ENCODE data around the gene GNMT.

The GNMT gene

GRCh38 chr6:42960243-42961019 is at the start of gene GNMT:
GNMT (plus strand) TSS chr6:42960754; CDS start chr6:42960768, 14 bp downstream.
- TF ChIP-seq YY1 (IDR thresholded peaks at IDR 0.05; ENCODE audit: low read depth): peak; percentile 34; the same call in 1 of the 2 replicates
- TF ChIP-seq TCF12 (IDR thresholded peaks at IDR 0.05; ENCODE audit: low read depth): peak; percentile 50; the same call in 1 of the 2 replicates
- no peak for TF ChIP-seq USF1 (IDR thresholded peaks at IDR 0.05)
- 0 out of 2 replicates have a peak, but pooled peaks have one; percentile 11 for TF ChIP-seq EGR1 (IDR thresholded peaks at IDR 0.05)
- 0 out of 2 replicates have a peak, but pooled peaks have one; percentile 10 for TF ChIP-seq TAF1 (IDR thresholded peaks at IDR 0.05; ENCODE audit: low read depth)
- TF ChIP-seq EP300 (IDR thresholded peaks at IDR 0.05; ENCODE audit: borderline replicate concordance): no peak
- peak; percentile 79 for TF ChIP-seq MAX (IDR thresholded peaks at IDR 0.05)
- TF ChIP-seq FOXM1 (IDR thresholded peaks at IDR 0.05; ENCODE audit: borderline replicate concordance, low read depth): no peak
- no peak for TF ChIP-seq CREB1 (IDR thresholded peaks at IDR 0.05; ENCODE audit: low read depth)
- no peak; the same call in 1 of the 2 replicates for TF ChIP-seq NFIC (IDR thresholded peaks at IDR 0.05)
- TF ChIP-seq RAD21 (IDR thresholded peaks at IDR 0.05; ENCODE audit: low read depth): no peak
- TF ChIP-seq REST (IDR thresholded peaks at IDR 0.05; ENCODE audit: low read depth): peak; percentile 41; the same call in 1 of the 2 replicates
- peak; percentile 26; the same call in 1 of the 2 replicates for TF ChIP-seq TEAD4 (IDR thresholded peaks at IDR 0.05)
- peak; percentile 39; the same call in 1 of the 2 replicates for TF ChIP-seq ZBTB7A (IDR thresholded peaks at IDR 0.05; ENCODE audit: low read depth)
- no peak for TF ChIP-seq CEBPB (IDR thresholded peaks at IDR 0.05)

GRCh38 chr6:42911171-42912021 is 49.2 kb upstream of the GNMT start:
- TF ChIP-seq EP300 (IDR thresholded peaks at IDR 0.05; ENCODE audit: borderline replicate concordance): no peak
- TF ChIP-seq REST (IDR thresholded peaks at IDR 0.05; ENCODE audit: low read depth): no peak
- no peak for TF ChIP-seq MAX (IDR thresholded peaks at IDR 0.05)
- TF ChIP-seq YY1 (IDR thresholded peaks at IDR 0.05; ENCODE audit: low read depth): no peak
- TF ChIP-seq NFIC (IDR thresholded peaks at IDR 0.05): no peak
- no peak for TF ChIP-seq EGR1 (IDR thresholded peaks at IDR 0.05)
- no peak for TF ChIP-seq USF1 (IDR thresholded peaks at IDR 0.05)
- TF ChIP-seq TEAD4 (IDR thresholded peaks at IDR 0.05): no peak
- no peak for TF ChIP-seq ZBTB7A (IDR thresholded peaks at IDR 0.05; ENCODE audit: low read depth)
- TF ChIP-seq CREB1 (IDR thresholded peaks at IDR 0.05; ENCODE audit: low read depth): no peak
- no peak for TF ChIP-seq FOXM1 (IDR thresholded peaks at IDR 0.05; ENCODE audit: borderline replicate concordance, low read depth)
- TF ChIP-seq TAF1 (IDR thresholded peaks at IDR 0.05; ENCODE audit: low read depth): no peak
- no peak for TF ChIP-seq TCF12 (IDR thresholded peaks at IDR 0.05; ENCODE audit: low read depth)
- no peak for TF ChIP-seq RAD21 (IDR thresholded peaks at IDR 0.05; ENCODE audit: low read depth)
- no peak for TF ChIP-seq CEBPB (IDR thresholded peaks at IDR 0.05)

GRCh38 chr6:42914546-42914945 is 46.0 kb upstream of the GNMT start:
- TF ChIP-seq REST (IDR thresholded peaks at IDR 0.05; ENCODE audit: low read depth): no peak
- TF ChIP-seq CEBPB (IDR thresholded peaks at IDR 0.05): no peak
- TF ChIP-seq EGR1 (IDR thresholded peaks at IDR 0.05): no peak
- no peak for TF ChIP-seq FOXM1 (IDR thresholded peaks at IDR 0.05; ENCODE audit: borderline replicate concordance, low read depth)
- TF ChIP-seq TEAD4 (IDR thresholded peaks at IDR 0.05): no peak
- no peak for TF ChIP-seq ZBTB7A (IDR thresholded peaks at IDR 0.05; ENCODE audit: low read depth)
- TF ChIP-seq NFIC (IDR thresholded peaks at IDR 0.05): no peak
- TF ChIP-seq TAF1 (IDR thresholded peaks at IDR 0.05; ENCODE audit: low read depth): no peak
- TF ChIP-seq EP300 (IDR thresholded peaks at IDR 0.05; ENCODE audit: borderline replicate concordance): no peak
- TF ChIP-seq MAX (IDR thresholded peaks at IDR 0.05): no peak
- TF ChIP-seq TCF12 (IDR thresholded peaks at IDR 0.05; ENCODE audit: low read depth): no peak
- TF ChIP-seq USF1 (IDR thresholded peaks at IDR 0.05): no peak
- no peak for TF ChIP-seq CREB1 (IDR thresholded peaks at IDR 0.05; ENCODE audit: low read depth)
- no peak for TF ChIP-seq YY1 (IDR thresholded peaks at IDR 0.05; ENCODE audit: low read depth)
